Measurements from ENCODE around the gene GCC2.
A peak's percentile ranks its signal among the peaks of the same experiment; 100 is the strongest.
"Not testable (repeated sequence)": the region's sequence is repeated elsewhere in the genome, so short reads cannot be mapped to it uniquely, and the experiment has no call there.

The GCC2 gene

DNA sequence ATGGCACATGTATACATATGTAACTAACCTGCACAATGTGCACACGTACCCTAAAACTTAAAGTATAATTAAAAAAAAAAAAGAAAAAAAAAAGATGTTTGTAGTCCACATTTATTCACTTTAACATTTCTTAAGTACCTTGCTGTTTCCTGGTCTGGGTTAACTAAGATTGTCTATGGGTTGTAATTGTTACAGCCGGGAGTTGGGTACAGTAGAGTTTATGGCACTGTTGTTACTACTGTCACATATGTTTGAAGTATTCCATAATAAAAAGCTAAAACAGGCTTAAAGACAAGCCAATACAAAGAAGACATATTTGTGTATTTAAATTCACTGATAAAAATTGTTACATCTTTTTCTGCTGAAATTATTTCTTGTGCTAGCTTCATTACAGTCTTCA is 36.2 kb downstream of the GCC2 start:
- TF ChIP-seq, protein P1, sequence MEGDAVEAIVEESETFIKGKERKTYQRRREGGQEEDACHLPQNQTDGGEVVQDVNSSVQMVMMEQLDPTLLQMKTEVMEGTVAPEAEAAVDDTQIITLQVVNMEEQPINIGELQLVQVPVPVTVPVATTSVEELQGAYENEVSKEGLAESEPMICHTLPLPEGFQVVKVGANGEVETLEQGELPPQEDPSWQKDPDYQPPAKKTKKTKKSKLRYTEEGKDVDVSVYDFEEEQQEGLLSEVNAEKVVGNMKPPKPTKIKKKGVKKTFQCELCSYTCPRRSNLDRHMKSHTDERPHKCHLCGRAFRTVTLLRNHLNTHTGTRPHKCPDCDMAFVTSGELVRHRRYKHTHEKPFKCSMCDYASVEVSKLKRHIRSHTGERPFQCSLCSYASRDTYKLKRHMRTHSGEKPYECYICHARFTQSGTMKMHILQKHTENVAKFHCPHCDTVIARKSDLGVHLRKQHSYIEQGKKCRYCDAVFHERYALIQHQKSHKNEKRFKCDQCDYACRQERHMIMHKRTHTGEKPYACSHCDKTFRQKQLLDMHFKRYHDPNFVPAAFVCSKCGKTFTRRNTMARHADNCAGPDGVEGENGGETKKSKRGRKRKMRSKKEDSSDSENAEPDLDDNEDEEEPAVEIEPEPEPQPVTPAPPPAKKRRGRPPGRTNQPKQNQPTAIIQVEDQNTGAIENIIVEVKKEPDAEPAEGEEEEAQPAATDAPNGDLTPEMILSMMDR (IDR thresholded peaks at IDR 0.05; ENCODE audit: low read depth, low read length, missing control alignments) = no peak
- in situ Hi-C loops (cut with HindIII; ENCODE audit: low sequenced_read_pairs) = no loop called here
- H3K4me3 ChIP-seq (ENCODE audit: low read depth, low read length) = no peak overlapping the region
- DNase-seq (ENCODE audit: low read depth) = no peak

DNA sequence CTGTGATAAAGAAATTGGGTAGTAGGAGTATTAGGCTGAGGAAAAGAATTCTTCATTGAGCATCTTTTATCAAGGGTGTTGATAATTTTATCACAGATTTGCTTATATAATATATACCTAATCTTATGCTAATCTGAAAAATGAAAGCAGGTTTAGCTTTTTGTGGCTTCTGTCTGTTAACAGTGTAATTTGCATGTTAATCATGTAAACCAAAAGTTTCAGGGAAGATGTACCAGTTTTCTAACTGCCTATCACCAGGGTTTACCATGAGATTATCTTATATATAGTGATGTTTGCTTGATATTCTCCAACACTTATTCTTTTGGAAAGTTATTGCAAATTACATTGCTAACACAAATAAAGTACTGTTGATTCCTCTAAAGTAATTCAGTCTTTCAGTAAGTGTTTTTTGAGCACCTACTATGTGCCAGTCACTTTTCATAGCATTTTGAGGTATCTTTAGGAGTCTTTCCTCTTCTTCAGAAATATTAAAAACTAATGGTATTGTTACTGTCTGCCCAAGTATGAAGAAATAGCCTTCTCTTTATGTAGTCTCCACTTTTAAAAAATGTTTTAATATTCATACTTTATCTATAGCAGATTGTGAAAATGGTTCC is 41.6 kb downstream of the GCC2 start:
- DNase-seq (ENCODE audit: low read depth) = no peak
- in situ Hi-C loops (cut with HindIII; ENCODE audit: low sequenced_read_pairs) = no loop called here
- H3K4me3 ChIP-seq (ENCODE audit: low read depth, low read length) = no peak overlapping the region
- TF ChIP-seq, protein P1 (IDR thresholded peaks at IDR 0.05; ENCODE audit: low read depth, low read length, missing control alignments) = no peak

DNA sequence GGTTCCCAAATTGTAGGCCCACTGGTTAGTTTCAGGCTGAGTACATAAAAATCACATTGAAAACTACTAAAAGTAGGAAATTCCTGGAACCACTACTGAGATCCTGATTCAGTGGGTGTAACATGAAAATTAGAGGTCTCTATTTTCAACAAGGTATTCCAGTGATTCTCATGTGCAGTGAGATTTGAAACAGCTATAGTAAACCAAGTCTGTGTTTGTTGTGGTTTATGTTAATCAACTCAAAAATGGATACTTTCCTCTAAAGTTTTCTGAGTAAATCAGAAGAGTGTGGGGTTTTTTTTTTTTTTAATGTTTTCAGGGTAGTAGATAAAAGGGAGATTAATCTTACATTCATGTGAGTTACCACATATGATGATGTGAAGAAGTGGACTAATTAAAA is 42.8 kb downstream of the GCC2 start:
- TF ChIP-seq, protein P1 (IDR thresholded peaks at IDR 0.05; ENCODE audit: low read depth, low read length, missing control alignments) = no peak
- in situ Hi-C loops (cut with HindIII; ENCODE audit: low sequenced_read_pairs) = no loop called here
- no peak overlapping the region for H3K4me3 ChIP-seq (ENCODE audit: low read depth, low read length)
- DNase-seq (ENCODE audit: low read depth) = no peak

DNA sequence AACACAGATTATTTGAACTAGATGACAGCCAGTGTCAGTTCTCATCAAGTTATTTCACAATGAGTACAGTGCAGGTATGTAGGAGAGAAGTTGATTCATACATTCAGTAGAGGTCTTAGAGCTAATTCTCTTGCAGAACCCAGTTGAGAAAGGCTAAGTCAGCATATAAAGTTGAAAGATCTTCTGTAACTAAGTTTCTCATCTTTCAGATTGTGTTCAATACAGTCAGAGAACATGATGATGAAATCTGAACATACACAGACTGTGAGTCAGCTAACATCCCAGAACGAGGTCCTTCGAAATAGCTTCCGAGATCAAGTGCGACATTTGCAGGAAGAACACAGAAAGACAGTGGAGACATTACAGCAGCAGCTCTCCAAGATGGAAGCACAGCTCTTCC is 43.4 kb downstream of the GCC2 start:
- H3K4me3 ChIP-seq (ENCODE audit: low read depth, low read length) = no peak overlapping the region
- peak; percentile 64 for DNase-seq (ENCODE audit: low read depth)
- TF ChIP-seq, protein P1 (IDR thresholded peaks at IDR 0.05; ENCODE audit: low read depth, low read length, missing control alignments) = no peak
- in situ Hi-C loops (cut with HindIII; ENCODE audit: low sequenced_read_pairs) = no loop called here

DNA sequence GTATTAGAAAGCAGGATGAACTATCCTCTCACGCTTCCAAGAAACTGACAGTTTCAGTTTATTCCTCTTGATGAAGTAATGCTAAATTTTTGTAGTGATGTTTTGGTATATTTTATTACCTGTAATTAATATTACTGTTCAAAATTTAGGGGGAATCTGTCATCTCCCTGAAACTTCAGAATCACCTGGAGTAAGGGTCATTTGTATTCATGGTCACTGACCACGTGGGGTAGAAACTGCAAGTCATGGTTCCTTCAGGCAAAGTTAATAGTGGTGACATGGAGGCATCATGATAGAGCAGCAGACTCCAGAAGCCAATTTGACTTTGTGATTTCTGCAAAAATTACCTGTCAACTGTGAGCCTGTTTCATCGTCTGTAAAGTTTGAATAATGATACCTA is 47.2 kb downstream of the GCC2 start:
- H3K4me3 ChIP-seq (ENCODE audit: low read depth, low read length); in situ Hi-C loops (cut with HindIII; ENCODE audit: low sequenced_read_pairs); DNase-seq (ENCODE audit: low read depth): not testable (repeated sequence)

DNA sequence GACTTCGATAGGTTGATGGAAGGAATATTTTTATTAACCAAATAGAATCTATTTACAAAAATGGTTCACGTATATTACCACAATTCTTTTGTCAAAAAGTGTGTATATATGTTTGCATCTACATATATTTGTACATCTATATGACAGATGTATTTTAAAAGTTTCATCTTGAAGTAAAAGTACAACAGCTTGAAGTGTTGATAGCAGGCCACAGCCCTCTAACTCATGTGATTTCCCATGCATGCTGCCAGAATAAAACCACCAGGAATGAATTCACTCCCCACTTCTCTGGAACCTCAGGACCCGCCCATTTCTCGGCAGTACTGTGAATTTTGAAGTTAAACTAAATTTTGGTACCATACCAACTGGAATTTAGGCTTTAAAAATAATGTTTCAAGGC is 58.6 kb downstream of the GCC2 start:
- in situ Hi-C loops (cut with HindIII; ENCODE audit: low sequenced_read_pairs); H3K4me3 ChIP-seq (ENCODE audit: low read depth, low read length): not testable (repeated sequence)
- DNase-seq (ENCODE audit: low read depth) = peak; percentile 49

DNA sequence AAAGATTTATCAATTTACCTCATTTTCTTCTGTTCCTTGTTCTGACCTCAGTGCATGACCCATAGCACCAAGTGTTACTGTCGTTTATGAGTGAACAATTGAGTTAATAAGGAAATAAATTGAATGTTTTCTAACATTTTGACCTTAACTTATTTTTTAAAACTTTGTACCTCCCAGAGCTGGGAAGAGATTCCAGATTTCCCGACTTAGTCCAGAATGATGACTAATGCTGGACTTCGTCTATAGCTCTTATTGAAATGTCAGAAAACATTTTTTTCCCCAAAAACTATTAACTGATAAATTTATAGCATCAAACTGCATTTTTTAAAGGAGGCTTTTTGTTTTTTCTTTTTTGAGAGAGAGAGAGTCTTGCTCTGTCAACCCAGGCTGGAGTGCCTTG is 63.4 kb downstream of the GCC2 start:
- H3K4me3 ChIP-seq (ENCODE audit: low read depth, low read length); DNase-seq (ENCODE audit: low read depth); in situ Hi-C loops (cut with HindIII; ENCODE audit: low sequenced_read_pairs): not testable (repeated sequence)

DNA sequence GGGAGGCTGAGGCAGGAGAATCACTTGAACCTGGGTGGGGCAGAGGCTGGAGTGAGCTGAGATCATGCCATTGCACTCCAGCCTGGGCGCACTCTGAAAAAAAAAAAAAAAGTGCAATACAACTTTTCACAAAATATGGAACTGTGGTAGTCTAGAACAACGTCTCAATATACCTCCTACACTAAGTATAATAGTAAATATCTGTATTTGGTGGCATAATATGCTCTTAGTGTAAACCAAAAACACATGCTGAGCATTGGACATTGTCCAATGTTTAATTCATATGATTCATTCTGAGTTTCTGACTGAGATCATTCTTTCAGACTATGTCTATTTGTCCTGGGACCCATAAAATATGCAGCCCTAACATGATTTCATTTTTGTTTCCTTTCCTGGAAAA is 65.5 kb downstream of the GCC2 start:
- H3K4me3 ChIP-seq (ENCODE audit: low read depth, low read length); in situ Hi-C loops (cut with HindIII; ENCODE audit: low sequenced_read_pairs); DNase-seq (ENCODE audit: low read depth): not testable (repeated sequence)

DNA sequence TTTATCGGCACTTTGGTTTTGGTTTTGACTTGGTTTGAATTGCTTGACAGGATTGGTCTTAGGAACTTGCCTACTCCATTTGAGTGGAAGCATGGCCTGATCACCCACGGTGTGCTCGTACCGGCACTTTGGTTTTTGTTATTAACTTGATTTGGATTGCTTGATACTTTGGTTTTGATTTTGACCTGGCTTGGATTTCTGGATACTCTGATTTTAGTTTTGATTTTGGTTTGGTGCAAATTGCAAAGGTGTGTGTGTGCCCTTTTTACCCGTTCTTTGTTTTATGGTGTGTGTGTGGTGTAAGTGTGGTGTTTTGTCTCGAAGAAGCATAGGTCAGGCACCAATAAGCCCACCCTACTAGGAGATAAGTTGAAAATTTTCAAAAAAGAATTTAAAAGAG is 75.7 kb downstream of the GCC2 start:
- in situ Hi-C loops (cut with HindIII; ENCODE audit: low sequenced_read_pairs); DNase-seq (ENCODE audit: low read depth); H3K4me3 ChIP-seq (ENCODE audit: low read depth, low read length): not testable (repeated sequence)

DNA sequence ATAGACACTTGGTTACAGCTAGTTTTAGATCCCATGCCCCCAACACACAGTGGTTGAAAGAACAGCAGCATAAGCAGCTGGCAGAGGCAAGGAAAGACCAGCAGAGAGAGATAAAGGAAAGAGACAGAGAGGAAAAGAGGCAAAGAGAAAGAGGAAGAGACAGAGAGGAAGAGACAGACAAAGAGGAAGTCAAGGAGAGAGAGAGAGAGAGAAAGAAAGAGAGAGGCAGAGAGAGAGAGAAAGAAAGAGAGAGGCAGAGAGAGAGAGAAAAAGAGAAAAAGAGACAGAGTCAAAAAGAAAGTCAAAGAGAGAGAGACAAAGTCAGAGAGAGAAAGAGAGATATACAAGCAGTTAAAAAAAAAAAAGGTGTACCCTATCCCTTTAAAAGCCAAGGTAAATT is 76.3 kb downstream of the GCC2 start:
- in situ Hi-C loops (cut with HindIII; ENCODE audit: low sequenced_read_pairs); H3K4me3 ChIP-seq (ENCODE audit: low read depth, low read length); DNase-seq (ENCODE audit: low read depth): not testable (repeated sequence)
